AG10803 (cell line): ENCODE data around the gene SCN3A.

ENCODE experiments used
- DNase-seq: peaks from one replicate; pipeline ENCODE4 v3.0.0; 2010; ENCODE audit warnings: low read depth
- H3K4me3 ChIP-seq: 2 replicates; pipeline ENCODE4 v1.5.1; 2011; ENCODE audit warnings: mild to moderate bottlenecking, low read length, control low read depth
- TF ChIP-seq, protein P1 (sequence below): conservative IDR thresholded peaks from 2 replicates; pipeline ENCODE4 v1.5.1; 2011; ENCODE audit warnings: mild to moderate bottlenecking, low read length, control low read depth, inconsistent platforms

SCN3A gene

DNA sequence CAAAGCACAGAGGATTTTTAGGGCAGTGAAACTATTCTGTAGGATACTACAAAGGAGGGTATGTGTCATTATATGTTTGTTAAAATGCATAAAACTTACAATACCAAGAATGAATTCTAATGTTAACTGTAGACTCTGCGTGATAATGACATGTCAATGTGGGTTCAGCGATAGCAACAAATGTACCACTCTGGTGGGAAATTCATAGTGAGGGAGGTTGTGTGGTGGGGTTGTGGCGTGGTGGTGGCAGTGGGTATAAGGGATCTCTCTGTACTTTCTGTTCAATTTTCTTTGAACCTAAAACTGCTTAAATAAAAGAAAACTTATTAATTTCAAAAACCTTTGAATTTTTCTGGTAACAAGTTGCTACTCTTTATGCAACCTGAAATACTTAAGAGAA, 149.2 kb downstream of the SCN3A start:
- TF ChIP-seq, protein P1, sequence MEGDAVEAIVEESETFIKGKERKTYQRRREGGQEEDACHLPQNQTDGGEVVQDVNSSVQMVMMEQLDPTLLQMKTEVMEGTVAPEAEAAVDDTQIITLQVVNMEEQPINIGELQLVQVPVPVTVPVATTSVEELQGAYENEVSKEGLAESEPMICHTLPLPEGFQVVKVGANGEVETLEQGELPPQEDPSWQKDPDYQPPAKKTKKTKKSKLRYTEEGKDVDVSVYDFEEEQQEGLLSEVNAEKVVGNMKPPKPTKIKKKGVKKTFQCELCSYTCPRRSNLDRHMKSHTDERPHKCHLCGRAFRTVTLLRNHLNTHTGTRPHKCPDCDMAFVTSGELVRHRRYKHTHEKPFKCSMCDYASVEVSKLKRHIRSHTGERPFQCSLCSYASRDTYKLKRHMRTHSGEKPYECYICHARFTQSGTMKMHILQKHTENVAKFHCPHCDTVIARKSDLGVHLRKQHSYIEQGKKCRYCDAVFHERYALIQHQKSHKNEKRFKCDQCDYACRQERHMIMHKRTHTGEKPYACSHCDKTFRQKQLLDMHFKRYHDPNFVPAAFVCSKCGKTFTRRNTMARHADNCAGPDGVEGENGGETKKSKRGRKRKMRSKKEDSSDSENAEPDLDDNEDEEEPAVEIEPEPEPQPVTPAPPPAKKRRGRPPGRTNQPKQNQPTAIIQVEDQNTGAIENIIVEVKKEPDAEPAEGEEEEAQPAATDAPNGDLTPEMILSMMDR, result no peak
- no peak overlapping the region for H3K4me3 ChIP-seq

DNA sequence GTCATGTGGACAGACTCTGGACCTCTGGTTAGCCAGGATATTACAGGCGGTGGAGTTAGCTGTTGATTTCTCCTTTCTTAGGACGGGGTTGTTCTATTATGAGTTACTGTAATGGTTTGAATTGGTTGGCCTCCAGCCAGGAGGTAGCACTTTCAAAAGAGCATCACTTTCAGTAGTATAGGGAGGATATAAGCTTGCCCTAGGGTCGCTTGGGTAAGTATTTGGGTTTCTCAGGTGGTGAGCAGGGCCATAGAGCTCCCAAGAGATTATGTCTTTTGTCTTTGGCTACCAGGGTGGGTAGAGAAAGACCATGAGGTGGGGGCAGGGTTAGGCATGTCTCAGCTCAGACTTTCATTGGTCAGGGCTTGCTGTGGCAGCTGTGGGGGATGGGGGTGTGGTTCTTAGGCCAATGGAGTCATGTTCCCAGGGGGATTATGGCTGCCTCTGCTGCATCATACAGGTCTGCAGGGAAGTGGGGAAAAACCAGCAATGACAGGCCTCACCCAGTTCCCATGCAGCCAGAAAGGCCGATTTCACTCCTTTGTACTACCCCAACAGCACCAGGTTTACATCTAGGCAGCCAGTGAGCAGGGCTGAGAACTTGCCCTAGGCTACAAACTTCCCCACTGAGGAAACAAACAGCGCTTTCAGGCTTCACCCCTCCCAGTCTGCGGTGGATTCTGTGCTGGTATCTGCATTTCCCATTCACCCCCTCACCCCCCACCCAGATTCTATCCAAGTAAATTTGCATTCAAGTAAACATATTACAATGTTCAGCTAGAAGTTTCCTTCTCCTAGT, 159.1 kb downstream of the SCN3A start:
- TF ChIP-seq, protein P1, result no peak
- DNase-seq, result no peak
- H3K4me3 ChIP-seq, result no peak overlapping the region

More for the DNA sequence above, 149.2 kb downstream of the SCN3A start:
- no peak for DNase-seq
